ENCODE data around the gene CAD. TPM values are rescaled to one million over a fixed set of nuclear protein-coding genes. Genes with fewer than 3 reads are reported as not detected.
A peak's percentile ranks its signal among the peaks of the same experiment; 100 is the strongest.

Gene CAD
- total and polyA plus RNA-seq, 9 of the 15 experiments (the other 6 are each of a cell fraction or from before 2014, with no cell fraction given) = 7.5 to 126 (median 33.7) TPM

DNA sequence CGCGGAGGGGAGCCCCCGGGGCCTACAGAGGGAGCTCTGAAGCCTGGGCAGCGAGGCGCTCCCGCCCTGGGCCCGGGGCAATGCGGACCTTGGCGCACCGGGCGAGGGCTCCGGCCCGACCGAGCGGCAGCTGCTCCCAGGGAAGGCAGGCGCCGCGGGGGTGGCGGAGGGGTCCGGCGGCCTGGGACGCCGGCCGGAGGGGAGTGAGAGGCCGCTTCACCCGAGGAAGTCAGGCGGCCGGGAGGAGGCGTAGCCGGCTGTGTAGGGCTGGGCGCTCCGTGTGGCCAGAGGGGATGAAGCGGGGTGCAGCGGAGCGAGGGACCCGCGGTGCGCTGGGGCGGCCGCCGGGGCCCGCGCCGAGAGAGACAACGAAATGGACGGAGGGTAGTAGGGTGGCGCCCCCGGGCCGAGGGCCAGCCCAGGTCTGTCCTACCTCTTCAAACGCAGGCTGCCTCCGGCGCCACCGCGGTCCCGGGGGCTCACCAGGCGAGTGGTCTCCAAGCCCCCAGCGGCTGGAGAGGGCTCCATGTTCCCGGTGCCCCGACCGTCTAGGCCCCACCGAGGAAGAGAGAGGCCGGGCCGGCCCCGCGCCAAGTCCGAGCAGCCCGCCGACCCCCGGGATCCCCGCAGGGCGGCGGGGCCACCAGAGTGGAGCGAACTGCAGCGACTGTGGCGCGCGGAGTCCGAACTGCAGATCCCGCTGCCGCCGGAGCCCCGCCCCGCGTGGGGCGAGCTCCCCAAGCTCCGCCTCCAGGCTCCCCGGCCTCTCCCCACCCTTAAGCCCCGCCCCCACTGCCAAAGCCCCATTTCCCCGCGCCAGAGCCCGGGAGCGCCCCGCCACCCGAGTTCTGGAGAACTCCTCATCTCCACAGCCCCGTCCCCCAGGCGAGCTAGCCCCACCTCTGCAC, 45.5 kb downstream of the CAD start, which contains the start of gene SLC30A3 (continued):
- TF ChIP-seq, protein P1, sequence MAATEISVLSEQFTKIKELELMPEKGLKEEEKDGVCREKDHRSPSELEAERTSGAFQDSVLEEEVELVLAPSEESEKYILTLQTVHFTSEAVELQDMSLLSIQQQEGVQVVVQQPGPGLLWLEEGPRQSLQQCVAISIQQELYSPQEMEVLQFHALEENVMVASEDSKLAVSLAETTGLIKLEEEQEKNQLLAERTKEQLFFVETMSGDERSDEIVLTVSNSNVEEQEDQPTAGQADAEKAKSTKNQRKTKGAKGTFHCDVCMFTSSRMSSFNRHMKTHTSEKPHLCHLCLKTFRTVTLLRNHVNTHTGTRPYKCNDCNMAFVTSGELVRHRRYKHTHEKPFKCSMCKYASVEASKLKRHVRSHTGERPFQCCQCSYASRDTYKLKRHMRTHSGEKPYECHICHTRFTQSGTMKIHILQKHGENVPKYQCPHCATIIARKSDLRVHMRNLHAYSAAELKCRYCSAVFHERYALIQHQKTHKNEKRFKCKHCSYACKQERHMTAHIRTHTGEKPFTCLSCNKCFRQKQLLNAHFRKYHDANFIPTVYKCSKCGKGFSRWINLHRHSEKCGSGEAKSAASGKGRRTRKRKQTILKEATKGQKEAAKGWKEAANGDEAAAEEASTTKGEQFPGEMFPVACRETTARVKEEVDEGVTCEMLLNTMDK (IDR thresholded peaks at IDR 0.05; ENCODE audit: borderline replicate concordance, insufficient read depth, low read depth, low read length, poor library complexity, severe bottlenecking) = peak; percentile 17
- TF ChIP-seq MAZ (CRISPR knock-in tag; conservative IDR thresholded peaks at IDR 0.05 in 1 of 2, IDR thresholded peaks at IDR 0.05 in 1 of 2) = peak in 1 of 2 experiments; percentile 22; a peak in 1 of 4 replicates
- TF ChIP-seq, protein P2, sequence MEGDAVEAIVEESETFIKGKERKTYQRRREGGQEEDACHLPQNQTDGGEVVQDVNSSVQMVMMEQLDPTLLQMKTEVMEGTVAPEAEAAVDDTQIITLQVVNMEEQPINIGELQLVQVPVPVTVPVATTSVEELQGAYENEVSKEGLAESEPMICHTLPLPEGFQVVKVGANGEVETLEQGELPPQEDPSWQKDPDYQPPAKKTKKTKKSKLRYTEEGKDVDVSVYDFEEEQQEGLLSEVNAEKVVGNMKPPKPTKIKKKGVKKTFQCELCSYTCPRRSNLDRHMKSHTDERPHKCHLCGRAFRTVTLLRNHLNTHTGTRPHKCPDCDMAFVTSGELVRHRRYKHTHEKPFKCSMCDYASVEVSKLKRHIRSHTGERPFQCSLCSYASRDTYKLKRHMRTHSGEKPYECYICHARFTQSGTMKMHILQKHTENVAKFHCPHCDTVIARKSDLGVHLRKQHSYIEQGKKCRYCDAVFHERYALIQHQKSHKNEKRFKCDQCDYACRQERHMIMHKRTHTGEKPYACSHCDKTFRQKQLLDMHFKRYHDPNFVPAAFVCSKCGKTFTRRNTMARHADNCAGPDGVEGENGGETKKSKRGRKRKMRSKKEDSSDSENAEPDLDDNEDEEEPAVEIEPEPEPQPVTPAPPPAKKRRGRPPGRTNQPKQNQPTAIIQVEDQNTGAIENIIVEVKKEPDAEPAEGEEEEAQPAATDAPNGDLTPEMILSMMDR (IDR thresholded peaks at IDR 0.05 in 2 of 3, conservative IDR thresholded peaks at IDR 0.05 in 1 of 3; ENCODE audit: insufficient read depth in 2 of 3, low read depth in 1 of 3, low read length in 3 of 3) = peak in 2 of 3 experiments; percentile 15 to 64; a peak in 2 of 6 replicates
